22Rv1 (cell line): Measurements from ENCODE around the gene SLC17A3.

Experiments used
- H3K27ac ChIP-seq: fragments of 450-650 bp; 2 replicates; pipeline ENCODE4 v1.5.1; 2017
- ZFX ChIP-seq: fragments of 450-650 bp; IDR thresholded peaks from 2 replicates; pipeline ENCODE4 v1.6.1; 2017; ENCODE audit warnings: antibody characterized with exemption, borderline replicate concordance
- TF ChIP-seq, protein P1 (sequence below): fragments of 450-650 bp; IDR thresholded peaks from 2 replicates; pipeline ENCODE4 v1.5.1; 2017; ENCODE audit warnings: mild to moderate bottlenecking

SLC17A3 gene

DNA sequence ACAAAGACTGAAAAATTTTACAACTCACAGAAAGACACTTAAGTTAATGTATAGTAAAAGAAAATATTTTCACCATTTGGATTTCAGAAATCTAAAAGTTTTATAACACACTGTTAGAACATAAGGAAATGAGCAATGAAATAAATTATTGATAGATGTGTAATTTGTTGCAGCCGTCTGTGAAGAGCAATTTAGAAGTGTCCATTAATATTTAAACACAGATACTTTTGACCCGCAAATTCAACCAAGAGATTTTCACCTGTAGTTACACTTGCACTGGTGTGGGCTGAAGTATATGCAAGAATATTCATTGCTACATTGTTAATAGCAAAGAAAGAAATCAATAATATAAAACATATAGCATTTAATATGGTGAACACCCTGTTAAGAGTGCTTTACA, 14.6 kb upstream of the SLC17A3 start:
- H3K27ac ChIP-seq: no peak overlapping the region
- TF ChIP-seq, protein P1, sequence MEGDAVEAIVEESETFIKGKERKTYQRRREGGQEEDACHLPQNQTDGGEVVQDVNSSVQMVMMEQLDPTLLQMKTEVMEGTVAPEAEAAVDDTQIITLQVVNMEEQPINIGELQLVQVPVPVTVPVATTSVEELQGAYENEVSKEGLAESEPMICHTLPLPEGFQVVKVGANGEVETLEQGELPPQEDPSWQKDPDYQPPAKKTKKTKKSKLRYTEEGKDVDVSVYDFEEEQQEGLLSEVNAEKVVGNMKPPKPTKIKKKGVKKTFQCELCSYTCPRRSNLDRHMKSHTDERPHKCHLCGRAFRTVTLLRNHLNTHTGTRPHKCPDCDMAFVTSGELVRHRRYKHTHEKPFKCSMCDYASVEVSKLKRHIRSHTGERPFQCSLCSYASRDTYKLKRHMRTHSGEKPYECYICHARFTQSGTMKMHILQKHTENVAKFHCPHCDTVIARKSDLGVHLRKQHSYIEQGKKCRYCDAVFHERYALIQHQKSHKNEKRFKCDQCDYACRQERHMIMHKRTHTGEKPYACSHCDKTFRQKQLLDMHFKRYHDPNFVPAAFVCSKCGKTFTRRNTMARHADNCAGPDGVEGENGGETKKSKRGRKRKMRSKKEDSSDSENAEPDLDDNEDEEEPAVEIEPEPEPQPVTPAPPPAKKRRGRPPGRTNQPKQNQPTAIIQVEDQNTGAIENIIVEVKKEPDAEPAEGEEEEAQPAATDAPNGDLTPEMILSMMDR: no peak
- TF ChIP-seq ZFX: no peak

DNA sequence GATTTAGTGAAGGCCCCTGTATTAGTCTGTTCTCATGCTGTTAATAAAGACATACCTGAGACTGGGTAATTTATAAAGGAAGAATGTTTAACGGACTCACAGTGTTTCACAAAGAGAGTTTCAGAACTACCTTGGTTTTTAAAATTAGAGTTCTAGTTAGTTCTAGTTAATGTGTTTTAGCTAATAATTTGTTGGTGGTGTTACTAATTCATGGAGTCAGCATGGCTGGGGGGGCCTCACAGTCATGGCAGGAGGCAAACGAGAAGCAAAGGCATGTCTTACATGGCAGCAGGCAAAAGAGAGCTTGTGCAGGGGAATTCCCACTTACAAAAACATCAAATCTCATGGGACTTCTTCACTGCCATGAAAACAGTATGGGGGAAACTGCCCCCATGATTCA, 12.0 kb upstream of the SLC17A3 start:
- TF ChIP-seq, protein P1: no peak
- no peak for TF ChIP-seq ZFX
- no peak overlapping the region for H3K27ac ChIP-seq

DNA sequence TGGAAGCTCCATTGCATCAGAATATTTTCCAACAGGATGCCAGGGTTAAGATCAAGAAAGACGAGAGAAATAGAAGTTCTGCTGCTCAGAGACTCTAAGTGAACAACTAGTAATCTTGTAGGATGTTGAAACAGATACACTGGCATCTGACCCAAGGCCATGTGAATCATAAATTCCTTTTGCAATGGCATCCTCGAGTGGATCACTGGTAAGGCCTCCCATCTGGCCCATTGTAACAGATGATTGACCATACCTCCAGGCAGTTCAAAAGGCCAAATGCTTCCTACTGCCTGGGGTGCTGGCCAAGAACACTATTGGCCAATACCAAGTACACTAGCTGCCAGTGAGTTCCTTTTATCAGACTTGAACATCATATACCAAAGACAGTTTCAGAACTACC, 9.9 kb upstream of the SLC17A3 start:
- no peak for TF ChIP-seq ZFX
- TF ChIP-seq, protein P1: no peak
- H3K27ac ChIP-seq: no peak overlapping the region

DNA sequence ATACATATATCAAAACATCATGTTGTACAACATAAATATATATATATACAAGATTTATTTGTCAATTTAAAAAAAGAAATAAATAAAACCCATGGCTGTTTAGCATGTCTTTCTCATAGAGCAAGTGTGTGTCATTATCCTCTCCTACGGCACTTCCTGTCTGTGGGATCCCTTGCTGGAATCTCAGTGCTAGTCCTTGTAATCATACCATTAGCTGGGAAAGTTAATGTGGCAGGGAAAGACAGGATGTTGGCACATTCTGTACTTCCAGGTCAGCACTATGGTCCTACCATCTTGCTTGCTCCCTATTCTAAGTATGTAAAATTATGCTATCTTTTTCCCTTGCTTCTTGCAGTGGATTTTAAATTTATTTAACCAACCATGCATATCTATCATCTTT, 9.5 kb upstream of the SLC17A3 start:
- no peak overlapping the region for H3K27ac ChIP-seq
- TF ChIP-seq, protein P1: no peak
- no peak for TF ChIP-seq ZFX

DNA sequence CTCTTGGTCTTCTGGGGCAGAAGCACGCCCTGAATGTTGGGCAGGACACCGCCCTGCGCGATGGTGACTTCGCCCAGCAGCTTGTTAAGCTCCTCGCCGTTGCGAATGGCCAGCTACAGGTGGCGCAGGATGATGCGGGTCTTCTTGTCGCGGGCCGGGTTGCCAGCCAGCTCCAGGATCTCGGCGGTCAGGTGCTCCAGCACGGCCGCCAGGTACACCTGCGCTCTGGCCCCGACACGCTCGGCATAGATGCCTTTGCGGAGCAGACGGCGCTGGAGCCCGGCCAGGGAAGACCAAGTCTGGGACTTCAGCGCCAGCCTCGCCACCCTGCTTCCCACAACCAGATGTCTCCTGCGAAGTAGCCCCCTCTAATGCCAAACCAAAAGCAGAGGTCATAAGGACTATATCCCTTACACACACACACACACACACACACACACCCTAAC, 8.0 kb upstream of the SLC17A3 start:
- no peak overlapping the region for H3K27ac ChIP-seq
- no peak for TF ChIP-seq ZFX
- TF ChIP-seq, protein P1: no peak; the same call in 1 of the 2 replicates

DNA sequence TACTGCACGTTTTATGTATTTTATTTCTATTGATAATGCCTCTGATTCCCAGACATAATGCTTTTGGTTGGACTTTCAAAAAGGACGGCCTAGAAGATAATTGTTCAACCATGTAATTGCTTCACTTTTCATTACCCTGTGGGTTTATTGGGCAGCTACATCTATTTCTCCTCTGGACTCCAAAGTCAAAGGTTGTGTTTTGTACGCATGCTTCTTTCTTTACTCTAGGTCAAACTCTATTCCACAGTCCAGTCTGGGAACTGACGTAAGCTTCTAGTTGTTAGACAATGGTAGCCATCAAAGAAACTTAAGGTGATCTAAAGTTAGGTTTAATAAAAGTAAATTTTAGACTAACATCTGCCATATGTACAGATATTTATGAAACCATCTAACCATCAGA, 6.6 kb upstream of the SLC17A3 start:
- TF ChIP-seq ZFX: no peak
- TF ChIP-seq, protein P1: no peak
- no peak overlapping the region for H3K27ac ChIP-seq

DNA sequence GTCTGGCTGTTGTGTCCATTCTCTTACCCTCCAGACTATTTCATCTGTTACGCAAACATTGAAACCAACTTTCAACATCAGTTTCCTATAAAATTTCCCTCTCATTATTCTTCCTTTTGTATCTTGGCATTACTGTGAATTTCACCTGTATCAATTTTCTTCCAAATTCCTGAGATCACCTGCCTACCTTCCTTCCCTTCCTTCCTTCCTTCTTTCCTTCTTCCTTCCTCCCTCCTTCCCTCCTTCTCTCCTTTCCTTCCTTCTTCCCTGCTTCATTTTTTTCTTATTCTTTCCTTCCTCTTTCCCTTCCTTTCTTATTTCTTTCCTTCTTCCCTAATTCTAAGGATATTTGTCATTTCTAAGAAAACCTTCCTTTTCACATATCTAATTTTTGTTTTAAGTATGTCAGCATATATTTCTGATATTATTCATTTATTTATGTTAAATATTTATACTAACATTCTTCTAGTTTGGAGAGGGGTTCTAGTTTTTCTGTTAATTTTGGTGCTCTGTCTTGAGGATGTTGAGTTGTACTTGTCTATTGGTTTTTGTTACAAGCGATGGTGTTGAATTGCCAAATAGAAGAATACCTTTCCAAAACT, 4.8 kb upstream of the SLC17A3 start:
- no peak for TF ChIP-seq ZFX
- H3K27ac ChIP-seq: no peak overlapping the region
